LNCAP (cell line): ENCODE results near the gene CACNG7.

ENCODE experiments used
- CTCF ChIP-seq: fragments of 450-650 bp; IDR thresholded peaks from 2 replicates; pipeline ENCODE4 v1.5.1; 2017; ENCODE audit warnings: mild to moderate bottlenecking

The CACNG7 gene

GRCh38 chr19:53903055-53903680 lies 5.9 kb upstream of the CACNG7 start:
- TF ChIP-seq CTCF: no peak

GRCh38 chr19:53904909-53905308 lies 4.2 kb upstream of the CACNG7 start:
- no peak for TF ChIP-seq CTCF

DNA sequence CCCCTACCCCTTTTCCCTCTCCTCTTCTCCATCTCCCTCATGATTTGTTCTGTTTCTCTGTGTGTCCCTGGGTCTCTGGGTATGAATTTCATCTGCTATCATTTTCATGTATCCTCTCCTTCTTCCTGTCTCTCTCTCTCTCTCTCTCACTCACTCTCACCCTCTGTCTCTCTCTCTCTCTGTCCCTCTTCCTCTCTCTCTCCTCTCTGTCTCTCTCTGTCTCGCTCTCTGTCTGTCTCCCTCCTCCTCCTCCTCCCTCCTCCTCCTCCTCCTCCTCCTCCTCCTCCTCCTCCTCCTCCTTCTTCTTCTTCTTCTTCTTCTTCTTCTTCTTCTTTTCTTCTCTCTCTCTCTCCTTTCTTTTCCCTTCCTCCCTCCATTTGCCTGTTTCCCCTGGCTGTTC lies 3.3 kb upstream of the CACNG7 start:
- no peak for TF ChIP-seq CTCF

GRCh38 chr19:53906211-53907192 lies 2.6 kb upstream of the CACNG7 start:
- TF ChIP-seq CTCF: peak; percentile 87

DNA sequence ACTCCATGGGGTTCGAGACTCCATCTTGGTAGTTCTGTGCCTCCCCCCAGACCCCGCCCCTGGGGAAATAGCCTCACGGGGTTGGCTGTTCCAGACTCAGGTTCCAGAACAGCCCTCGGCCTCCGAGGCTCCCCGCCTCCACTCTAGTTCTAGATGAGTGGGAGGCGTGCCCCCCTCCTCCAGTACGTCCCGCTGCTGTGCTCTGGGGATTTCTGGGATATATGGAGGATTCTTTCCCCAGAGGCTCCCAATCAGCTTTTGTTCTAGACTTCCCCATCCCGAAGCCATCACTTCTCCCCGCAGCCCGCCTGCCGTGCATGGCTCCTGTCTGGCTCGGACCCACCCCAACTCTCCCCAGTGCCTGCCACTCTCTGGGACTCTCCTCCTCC lies 1.9 kb upstream of the CACNG7 start:
- TF ChIP-seq CTCF: no peak

- TF ChIP-seq CTCF: no peak
Observed at GRCh38 chr19:53907690-53908089, 1.4 kb upstream of the CACNG7 start.

DNA sequence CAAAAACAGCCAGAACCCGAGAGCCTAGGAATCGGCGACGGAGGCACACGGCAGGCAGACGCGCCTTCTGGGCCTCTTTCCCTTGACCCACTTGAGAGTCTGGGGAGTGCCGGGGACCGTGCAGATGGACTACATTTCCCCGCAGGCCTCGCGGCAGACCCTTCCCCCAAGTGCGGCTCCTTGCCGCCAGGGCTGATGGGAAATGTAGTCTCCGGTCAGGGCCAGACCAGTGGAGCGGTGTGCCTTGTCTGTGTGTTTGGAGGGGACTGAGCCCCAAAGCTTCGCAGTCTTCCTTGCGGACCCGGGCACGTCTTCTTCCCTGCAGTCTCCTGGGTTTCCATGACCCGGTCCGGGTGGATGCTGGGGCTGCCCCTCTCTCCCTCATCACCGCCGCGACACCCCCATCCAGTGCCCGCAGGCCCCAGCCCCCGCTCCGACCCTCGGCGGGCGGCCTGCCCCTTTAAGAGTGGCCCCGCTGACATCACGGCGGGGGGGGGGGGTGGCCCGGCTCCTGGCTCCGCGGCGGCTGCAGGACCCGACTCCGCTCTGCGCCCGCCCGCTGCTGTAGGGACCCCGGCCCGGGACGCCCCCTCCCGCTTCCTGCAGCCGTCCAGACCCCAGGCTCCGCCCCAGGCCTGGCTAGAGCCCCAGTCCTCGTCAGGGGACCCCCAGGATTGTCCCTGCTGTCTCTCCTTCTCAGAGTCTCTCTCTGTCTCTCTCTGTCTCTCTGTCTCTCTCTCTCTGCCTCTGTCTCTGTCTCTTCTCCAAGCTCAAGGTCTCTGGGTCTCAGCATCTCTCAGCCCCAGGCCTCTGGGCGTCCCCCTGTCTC lies 758 bp upstream of the CACNG7 start:
- TF ChIP-seq CTCF: no peak
